GM18867 (cell line): Measurements from ENCODE around the gene LZTS2.

Experiments used
- ATAC-seq: cut with Tn5 transposase; IDR thresholded peaks from one replicate; pipeline ENCODE4 v1.9.1; 2021; ENCODE audit warnings: mild to moderate bottlenecking, moderate library complexity; ENCODE audit not compliant: unreplicated experiment

The LZTS2 gene

DNA sequence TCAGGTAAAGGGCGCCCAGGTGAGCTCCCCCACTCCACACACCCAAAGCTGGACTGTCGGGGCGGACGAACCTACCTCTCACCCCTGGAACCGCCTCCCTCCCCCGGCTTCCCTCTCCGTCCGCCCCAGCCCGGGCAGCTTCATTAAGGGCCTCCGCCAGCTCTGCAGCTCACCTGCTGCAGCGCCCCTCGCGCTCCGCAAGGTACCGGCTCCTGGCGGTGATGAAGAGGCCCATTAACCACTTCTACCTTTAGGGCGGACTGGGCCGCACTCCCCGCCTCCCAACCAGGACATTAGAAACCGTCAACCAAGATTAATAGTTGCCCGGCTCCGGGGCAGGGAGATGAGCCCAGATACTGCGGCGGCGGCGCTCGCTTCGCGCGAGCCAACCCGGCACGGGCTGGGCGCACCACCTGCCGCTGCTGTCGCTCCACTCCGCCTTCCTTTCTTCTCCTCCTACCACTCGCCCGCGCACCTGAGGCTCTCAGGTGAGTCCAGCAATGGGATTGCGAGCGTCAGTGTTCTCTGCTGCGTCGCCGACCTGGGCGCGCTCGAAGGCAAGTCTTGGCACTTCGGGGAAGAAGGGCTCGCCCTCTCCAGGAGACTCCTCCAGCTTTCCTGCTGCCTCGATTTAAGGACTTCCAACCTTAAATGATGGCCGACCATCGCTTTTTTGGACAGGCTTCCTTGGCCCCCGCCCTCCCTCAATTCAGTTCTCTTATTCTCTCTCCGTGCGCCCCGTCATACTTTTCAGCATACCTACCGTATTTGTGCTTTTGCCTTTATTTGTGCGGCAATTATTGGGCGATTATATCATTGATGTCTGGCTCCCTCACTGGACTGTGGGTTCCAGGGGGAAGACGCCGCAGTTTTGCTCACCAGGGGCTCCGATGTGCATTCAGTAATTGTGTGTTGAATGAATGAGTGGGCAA lies 48.6 kb downstream of the LZTS2 start:
- ATAC-seq, result no peak

GRCh38 chr10:101050208-101051069 lies 50.8 kb downstream of the LZTS2 start:
- peak; percentile 70 for ATAC-seq

DNA sequence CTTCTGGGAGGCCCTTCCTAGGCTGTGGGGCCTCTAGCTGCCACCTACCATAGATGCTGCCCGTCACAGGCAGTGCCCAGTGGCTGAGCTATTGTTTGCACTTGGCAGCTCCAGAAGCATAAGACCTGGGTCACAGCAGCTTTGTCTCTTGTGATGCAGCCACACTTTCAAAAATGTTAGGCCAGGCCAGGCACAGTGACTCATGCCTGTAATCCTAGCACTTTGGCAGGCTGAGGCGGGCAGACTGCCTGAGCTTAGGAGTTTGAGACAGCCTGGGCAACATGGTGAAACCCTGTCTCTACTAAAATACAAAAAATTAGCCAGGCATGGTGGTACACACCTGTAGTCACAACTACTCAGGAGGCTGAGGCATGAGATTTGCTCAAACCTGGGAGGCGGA lies 52.7 kb downstream of the LZTS2 start:
- ATAC-seq, result no peak

- ATAC-seq, result no peak
Observed at GRCh38 chr10:101053516-101053915, 53.9 kb downstream of the LZTS2 start.

- no peak for ATAC-seq
Observed at GRCh38 chr10:101054351-101054750, 54.7 kb downstream of the LZTS2 start.

DNA sequence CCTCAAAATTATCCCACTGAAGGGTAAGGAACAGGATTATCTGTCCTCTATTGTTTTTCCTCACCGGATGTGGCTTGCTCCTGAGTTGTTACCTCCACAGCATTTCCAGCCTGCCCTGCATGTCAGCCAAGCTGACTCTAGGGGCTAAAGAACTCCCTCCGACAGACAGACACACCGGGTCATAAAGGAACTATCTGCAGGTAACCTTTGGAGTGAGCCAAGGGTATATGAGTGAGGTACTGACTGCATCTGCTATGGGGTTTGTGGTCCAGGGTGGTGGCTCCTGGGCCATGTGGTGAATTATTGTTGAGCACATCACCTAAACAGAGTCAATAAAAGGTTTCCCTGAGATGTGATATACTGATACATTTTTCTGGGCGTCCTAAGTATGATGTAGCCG lies 55.3 kb downstream of the LZTS2 start:
- ATAC-seq, result no peak

DNA sequence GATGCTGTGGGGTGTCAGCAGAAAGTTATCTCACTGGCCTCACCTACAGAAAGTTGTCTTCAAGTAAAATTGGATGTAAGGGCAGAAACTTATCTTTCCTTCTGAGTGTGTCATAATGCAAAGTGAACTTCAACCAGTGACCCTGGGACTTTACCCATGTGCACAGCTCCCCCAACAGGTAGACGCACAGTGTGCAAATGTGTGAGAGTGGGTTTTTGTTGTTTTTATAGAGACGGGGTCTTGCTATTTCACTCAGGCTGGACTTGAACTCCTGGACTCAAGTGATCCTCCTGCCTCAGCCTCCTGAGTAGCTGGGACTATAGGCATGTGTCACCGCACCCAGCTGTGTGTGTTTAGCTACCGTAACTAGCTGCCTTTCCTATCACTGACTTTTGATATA lies 55.8 kb downstream of the LZTS2 start:
- no peak for ATAC-seq

GRCh38 chr10:101056365-101057151 lies 57.0 kb downstream of the LZTS2 start:
- no peak for ATAC-seq
